Endothelial cell of umbilical vein (primary cell): Measurements from ENCODE around the gene OR1J1. TPM values are rescaled to one million over a fixed set of nuclear protein-coding genes. Genes with fewer than 3 reads are reported as not detected.

ENCODE experiments used
- BruUV-seq: library from RNA; stranded (reverse); fragments of 400-500 nt; replicated peaks from 2 replicates; lab custom pipeline; 2021; lab: Mats Ljungman, UMichigan
- CTCF ChIA-PET: fragments of 300-600, 350-600 bp; sonication (Branson Sonifier 250); formaldehyde crosslinking; loops from one replicate; lab custom pipeline; 2021; ENCODE audit warnings: antibody characterized with exemption, inconsistent platforms; lab: Charles Lee
- POLR2A ChIA-PET: fragments of 300-600, 350-600 bp; sonication (Branson Sonifier 250); formaldehyde crosslinking; loops from one replicate; lab custom pipeline; 2021; ENCODE audit warnings: antibody characterized with exemption, inconsistent platforms; lab: Charles Lee
- DNase-seq: peaks from one replicate; pipeline ENCODE4 v3.0.0-alpha.2; 2011; ENCODE audit warnings: low read depth, low spot score
- FAIRE-seq: peaks from 2 replicates; lab custom pipeline; 2011; peaks lifted over from hg19 to GRCh38; lab: Jason Lieb, UNC
- H2AFZ ChIP-seq: 2 replicates; pipeline ENCODE4 v1.6.0; 2012; ENCODE audit warnings: low read depth, low read length, control low read depth, inconsistent platforms
- H3K27ac ChIP-seq: 2 replicates; pipeline ENCODE4 v1.5.1; 2011; ENCODE audit warnings: low read depth, mild to moderate bottlenecking, control low read depth, low read length, moderate library complexity; ENCODE audit not compliant: insufficient read depth
- H3K27me3 ChIP-seq, 2 experiments: 2 replicates each; pipeline versions ENCODE4 v1.6.0 to v1.6.1; 2011; ENCODE audit warnings: low read length in 2 of 2, mixed read lengths in 1 of 2; ENCODE audit not compliant: control insufficient read depth in 2 of 2, insufficient read depth in 2 of 2
- H3K36me3 ChIP-seq, 2 experiments: 2 replicates in 1 of 2; 3 replicates in 1 of 2; pipeline ENCODE4 v1.5.1; 2011; ENCODE audit warnings: low read length in 2 of 2, mild to moderate bottlenecking in 1 of 2, moderate library complexity in 1 of 2; ENCODE audit not compliant: control insufficient read depth in 2 of 2, insufficient read depth in 2 of 2; ENCODE audit errors: extremely low read depth in 1 of 2
- H3K4me1 ChIP-seq: 3 replicates; pipeline ENCODE4 v1.5.1; 2011; ENCODE audit warnings: mild to moderate bottlenecking, low read length; ENCODE audit not compliant: control insufficient read depth, insufficient read depth; ENCODE audit errors: extremely low read depth
- H3K4me2 ChIP-seq: 2 replicates; pipeline ENCODE4 v1.6.1; 2011; ENCODE audit warnings: low read length, control low read depth, mixed read lengths; ENCODE audit not compliant: insufficient read depth
- H3K4me3 ChIP-seq, 3 experiments: fragments of 200-600 bp in 1 of 3; sonication (generic), shearing (Covaris generic) in 1 of 3; replicated peaks in 1 of 3; 2 replicates each; pipeline ENCODE4 v1.5.1; 2011 to 2016; ENCODE audit warnings: control low read depth in 3 of 3, low read length in 3 of 3, mild to moderate bottlenecking in 2 of 3, inconsistent platforms in 1 of 3, low read depth in 1 of 3, moderate library complexity in 1 of 3; ENCODE audit not compliant: insufficient read depth in 1 of 3
- H3K79me2 ChIP-seq: 2 replicates; pipeline ENCODE4 v1.6.0; 2012; ENCODE audit warnings: low read length, inconsistent platforms; ENCODE audit not compliant: control insufficient read depth, insufficient read depth
- H3K9ac ChIP-seq: replicated peaks from 2 replicates; pipeline ENCODE3; 2011; ENCODE audit warnings: low read length, control low read depth; ENCODE audit not compliant: insufficient read depth; ENCODE audit errors: extremely low read depth
- H3K9me1 ChIP-seq: replicated peaks from 3 replicates; pipeline ENCODE4 v1.6.0; 2011; ENCODE audit warnings: mild to moderate bottlenecking, low read length; ENCODE audit not compliant: control insufficient read depth, insufficient read depth; ENCODE audit errors: extremely low read depth
- H3K9me3 ChIP-seq: replicated peaks from 2 replicates; pipeline ENCODE4 v1.5.1; 2012; ENCODE audit warnings: low read length, inconsistent platforms; ENCODE audit not compliant: control insufficient read depth, insufficient read depth
- H4K20me1 ChIP-seq: replicated peaks from 2 replicates; pipeline ENCODE3; 2011; ENCODE audit warnings: mild to moderate bottlenecking, low read length; ENCODE audit not compliant: control insufficient read depth, insufficient read depth; ENCODE audit errors: extremely low read depth
- CTCF ChIP-seq, 2 donors: IDR thresholded peaks; 1 replicate in 1 of 2; 2 replicates in 1 of 2; pipeline ENCODE4 v1.5.1; 2011; ENCODE audit warnings: low read length in 2 of 2, mild to moderate bottlenecking in 2 of 2, moderate library complexity in 2 of 2, control low read depth in 1 of 2, inconsistent platforms in 1 of 2, low read depth in 1 of 2; ENCODE audit not compliant: insufficient read depth in 1 of 2; ENCODE audit errors: extremely low read depth in 1 of 2
- EZH2 ChIP-seq: IDR thresholded peaks from 2 replicates; pipeline ENCODE4 v1.6.1; 2012; ENCODE audit warnings: borderline replicate concordance, low read depth, mild to moderate bottlenecking, moderate library complexity, low read length, inconsistent platforms; ENCODE audit not compliant: severe bottlenecking
- FOS ChIP-seq: IDR thresholded peaks from 2 replicates; pipeline ENCODE4 v1.6.1; 2011; ENCODE audit warnings: mild to moderate bottlenecking, low read length, moderate library complexity, borderline replicate concordance; ENCODE audit not compliant: insufficient read depth
- GATA2 ChIP-seq: IDR thresholded peaks from 2 replicates; pipeline ENCODE4 v1.7.0; 2011; ENCODE audit warnings: low read depth, mild to moderate bottlenecking, moderate library complexity, mixed read lengths, low read length; ENCODE audit not compliant: insufficient read length, insufficient read depth
- JUN ChIP-seq: IDR thresholded peaks from 2 replicates; pipeline ENCODE4 v1.6.1; 2011; ENCODE audit warnings: borderline replicate concordance, low read depth; ENCODE audit not compliant: insufficient read length, insufficient read depth
- MAX ChIP-seq: IDR thresholded peaks from 2 replicates; pipeline ENCODE4 v1.6.1; 2011; ENCODE audit not compliant: insufficient read depth, insufficient read length
- MYC ChIP-seq: IDR thresholded peaks from one replicate; pipeline ENCODE4 v1.6.1; 2011; ENCODE audit warnings: mild to moderate bottlenecking, low read depth, low read length
- POLR2A ChIP-seq: IDR thresholded peaks from 2 replicates; pipeline ENCODE4 v1.6.1; 2012; ENCODE audit warnings: low read depth, mild to moderate bottlenecking, control low read depth, low read length
- POLR2AphosphoS5 ChIP-seq: IDR thresholded peaks from 2 replicates; pipeline ENCODE4 v1.6.1; 2012; ENCODE audit warnings: low read depth, mild to moderate bottlenecking, control low read depth, low read length, moderate library complexity; ENCODE audit not compliant: insufficient read depth
- dilution Hi-C: fragments of 300-500 bp; cut with MboI; formaldehyde crosslinking; loops from one replicate; pipeline ENCODE4 v1.15.0; 2019; ENCODE audit warnings: low sequenced_read_pairs; ENCODE audit not compliant: extremely low pct_ligation_motif_present
- intact Hi-C: fragments of 100-400 bp; cut with micrococcal nuclease; formaldehyde crosslinking; loops from one replicate; pipeline ENCODE4 v1.10.0; 2022
- polyA plus RNA-seq, 4 experiments: library from polyadenylated mRNA; depleted of rRNA in 3 of 4; stranded (reverse) in 3 of 4; unstranded in 1 of 4; fragments of >200 nt; gene quantifications; 2 replicates each; pipeline versions ENCODE4 v1.2.1 to v1.2.3, GENCODE V29; 2011 to 2012; ENCODE audit warnings: missing spikeins in 1 of 4
- total RNA-seq: library from RNA; stranded (reverse); gene quantifications from 2 replicates; pipeline ENCODE4 v1.2.3, GENCODE V29; 2021

OR1J1 gene
- total and polyA plus RNA-seq, 2 donors (not counting 3 experiments of a cell fraction or from before 2014, with no cell fraction given) = not detected

GRCh38 chr9:122468735-122469134, 9.0 kb downstream of the OR1J1 start:
- H3K4me1 ChIP-seq = peaks cover 7% of the 10 kb centered on the region
- POLR2A ChIA-PET = no interaction called here
- H3K36me3 ChIP-seq = no peaks in the 10 kb centered on the region
- BruUV-seq = no TSS peak
- H3K9me3 ChIP-seq = no peaks in the 10 kb centered on the region
- H4K20me1 ChIP-seq = no peaks in the 10 kb centered on the region
- no peak overlapping the region for H2AFZ ChIP-seq
- H3K9me1 ChIP-seq = no peaks in the 10 kb centered on the region
- intact Hi-C loops (no loop called here), dilution Hi-C loops (no loop called here)
- no peak overlapping the region for H3K4me2 ChIP-seq
- no peak for FAIRE-seq
- no peak for DNase-seq
- TF ChIP-seq POLR2AphosphoS5 = no peak
- no peak for TF ChIP-seq JUN
- TF ChIP-seq MAX = no peak
- no peak for TF ChIP-seq MYC
- TF ChIP-seq POLR2A = no peak
- no peak for TF ChIP-seq CTCF (IDR thresholded peaks at IDR 0.05; ENCODE audit: extremely low read depth in 1 of 2, insufficient read depth in 1 of 2, low read depth in 1 of 2, low read length in 2 of 2)
- no peak for TF ChIP-seq FOS
- TF ChIP-seq GATA2 = no peak
- TF ChIP-seq EZH2 = no peak
- H3K27me3 ChIP-seq = peaks cover 5 to 32% of the 10 kb centered on the region in 2 experiments
- CTCF ChIA-PET = interaction anchor here (0.9 kb wide), 1 partner anchor 370 kb away, joined by 3 read pairs; no protein-coding TSS in a partner anchor
- no peak overlapping the region for H3K27ac ChIP-seq
- no peaks in the 10 kb centered on the region for H3K79me2 ChIP-seq
- H3K4me3 ChIP-seq = no peak overlapping the region
- H3K9ac ChIP-seq = no peak overlapping the region
